K562 (cell line): Measurements from ENCODE around the gene KLRD1. TPM values are rescaled to one million over a fixed set of nuclear protein-coding genes. Genes with fewer than 3 reads are reported as not detected.
A peak's percentile ranks its signal among the peaks of the same experiment; 100 is the strongest.

ENCODE experiments used
- ATAC-seq: fragments of 200-7000 bp; cut with Tn5 transposase; 3 replicates; pipeline ENCODE4 v1.9.1; 2020; ENCODE audit warnings: moderate library complexity
- BruUV-seq: library from RNA; stranded (reverse); fragments of 400-500 nt; replicated peaks from 2 replicates; lab custom pipeline; 2021; lab: Mats Ljungman, UMichigan
- CTCF ChIA-PET: fragments of 300-600 bp; formaldehyde crosslinking; extraction: SDS; loops from one replicate; lab custom pipeline; 2021; ENCODE audit warnings: low intra/inter-chr PET ratio; lab: Yijun Ruan, JAX
- POLR2A ChIA-PET: fragments of 300-600, 350-650 bp; sonication (Branson Sonifier 250); formaldehyde crosslinking; extraction: SDS; loops from one replicate; lab custom pipeline; 2021; ENCODE audit warnings: antibody characterized with exemption, inconsistent platforms; lab: Yijun Ruan, JAX
- DNase-seq, 4 experiments: peaks; one replicate each; pipeline versions ENCODE4 v3.0.0 to v3.0.0-alpha.2; 2011 to 2018; ENCODE audit warnings: low spot score in 3 of 4, mixed read lengths in 3 of 4; ENCODE audit errors: extremely low read depth in 1 of 4
- FAIRE-seq: peaks from 2 replicates; lab custom pipeline; 2011; peaks lifted over from hg19 to GRCh38; lab: Jason Lieb, UNC
- H2AFZ ChIP-seq: 2 replicates; pipeline ENCODE4 v1.6.0; 2011; ENCODE audit warnings: low read depth, low read length, control low read depth, inconsistent platforms
- H3K27ac ChIP-seq: fragments of 200-600 bp; 3 replicates; pipeline ENCODE4 v1.8.0; 2011; ENCODE audit warnings: low read depth, mild to moderate bottlenecking, control low read depth, inconsistent platforms, low read length, moderate library complexity, mixed read lengths; ENCODE audit errors: extremely low read depth
- H3K27me3 ChIP-seq, 2 experiments: fragments of 300-600 bp in 1 of 2; 2 replicates in 1 of 2; 3 replicates in 1 of 2; pipeline versions ENCODE4 v1.6.0 to v1.8.0; 2011; ENCODE audit warnings: inconsistent platforms in 2 of 2, low read length in 2 of 2, mild to moderate bottlenecking in 1 of 2, mixed read lengths in 1 of 2, moderate library complexity in 1 of 2; ENCODE audit not compliant: control insufficient read depth in 2 of 2, insufficient read depth in 2 of 2
- H3K36me3 ChIP-seq: fragments of 300-600 bp; 3 replicates; pipeline ENCODE4 v1.8.0; 2011; ENCODE audit warnings: mild to moderate bottlenecking, low read length, inconsistent platforms; ENCODE audit not compliant: control insufficient read depth, insufficient read depth
- H3K4me1 ChIP-seq, 2 experiments: fragments of 200-600 bp in 1 of 2; replicated peaks in 1 of 2; 2 replicates in 1 of 2; 3 replicates in 1 of 2; pipeline versions ENCODE4 v1.5.1 to v1.8.0; 2011; ENCODE audit warnings: inconsistent platforms in 2 of 2, low read length in 2 of 2, mild to moderate bottlenecking in 1 of 2, mixed read lengths in 1 of 2, moderate library complexity in 1 of 2; ENCODE audit not compliant: control insufficient read depth in 2 of 2, insufficient read depth in 2 of 2
- H3K4me2 ChIP-seq: 2 replicates; pipeline ENCODE4 v1.6.1; 2011; ENCODE audit warnings: low read length, control low read depth, inconsistent platforms, mixed read lengths; ENCODE audit not compliant: insufficient read depth
- H3K4me3 ChIP-seq: fragments of 200-600 bp; sonication (generic), shearing (Covaris generic); 2 replicates; pipeline ENCODE4 v1.5.1; 2016; ENCODE audit warnings: control low read depth, inconsistent platforms
- H3K79me2 ChIP-seq: fragments of 200-600 bp; 3 replicates; pipeline ENCODE4 v1.8.0; 2011; ENCODE audit warnings: low read length, inconsistent platforms; ENCODE audit not compliant: control insufficient read depth, insufficient read depth
- H3K9ac ChIP-seq, 2 experiments: 2 replicates each; pipeline versions ENCODE4 v1.6.0 to v1.6.1; 2011; ENCODE audit warnings: low read depth in 2 of 2, low read length in 2 of 2, control low read depth in 1 of 2, inconsistent platforms in 1 of 2, mild to moderate bottlenecking in 1 of 2, mixed read lengths in 1 of 2; ENCODE audit not compliant: insufficient read depth in 1 of 2
- H3K9me1 ChIP-seq: one replicate; pipeline ENCODE4 v1.6.0; 2011; ENCODE audit warnings: inconsistent platforms, mild to moderate bottlenecking, low read length, moderate library complexity; ENCODE audit not compliant: control insufficient read depth, insufficient read depth
- H3K9me3 ChIP-seq: replicated peaks from 2 replicates; pipeline ENCODE4 v1.5.1; 2011; ENCODE audit warnings: low read depth, low read length, inconsistent platforms; ENCODE audit not compliant: control insufficient read depth, insufficient read depth
- H4K20me1 ChIP-seq: replicated peaks from 2 replicates; pipeline ENCODE4 v1.6.1; 2011; ENCODE audit warnings: low read length, inconsistent platforms, mixed read lengths; ENCODE audit not compliant: control insufficient read depth, insufficient read depth
- ELK3 ChIP-seq: fragments of 450-650 bp; formaldehyde crosslinking; IDR thresholded peaks from 2 replicates; pipeline ENCODE4 v1.4.0; 2020; ENCODE audit warnings: mild to moderate bottlenecking
- FOXM1 ChIP-seq, 2 experiments: fragments of 450-650 bp in 1 of 2; sonication (generic) in 1 of 2; formaldehyde crosslinking in 1 of 2; IDR thresholded peaks; 2 replicates each; pipeline versions ENCODE4 v1.6.1 to v1.9.0; 2017 to 2022; ENCODE audit warnings: low read depth in 2 of 2, mild to moderate bottlenecking in 2 of 2, missing genetic modification reagents in 1 of 2, moderate library complexity in 1 of 2
- HNRNPK ChIP-seq: fragments of 200-400 bp; formaldehyde crosslinking; IDR thresholded peaks from one replicate; pipeline ENCODE4 v1.6.1; 2018; ENCODE audit warnings: mild to moderate bottlenecking, low read depth, low read length; ENCODE audit not compliant: poor library complexity, severe bottlenecking
- MEIS2 ChIP-seq: fragments of 450-650 bp; IDR thresholded peaks from 2 replicates; pipeline ENCODE4 v1.6.1; 2014; ENCODE audit warnings: mild to moderate bottlenecking; ENCODE audit not compliant: partially characterized antibody
- MNT ChIP-seq, 2 experiments: fragments of 450-650 bp; conservative IDR thresholded peaks; 2 replicates each; pipeline ENCODE4 v1.6.1; 2017; ENCODE audit warnings: mild to moderate bottlenecking in 2 of 2, moderate library complexity in 2 of 2
- MXI1 ChIP-seq: IDR thresholded peaks from 2 replicates; pipeline ENCODE4 v1.6.1; 2011; ENCODE audit warnings: low read depth, mild to moderate bottlenecking, improper control_type of control experiment, low read length
- PRMT5 ChIP-seq: sonication (generic); formaldehyde crosslinking; IDR thresholded peaks from 2 replicates; pipeline ENCODE4 v1.5.0; 2020; ENCODE audit warnings: missing genetic modification reagents
- RBM34 ChIP-seq: fragments of 200-400 bp; formaldehyde crosslinking; IDR thresholded peaks from 2 replicates; pipeline ENCODE4 v1.6.1; 2018; ENCODE audit warnings: low read length, borderline replicate concordance; ENCODE audit not compliant: insufficient read depth
- SMARCA5 ChIP-seq: fragments of 450-650 bp; IDR thresholded peaks from 2 replicates; pipeline ENCODE4 v1.6.1; 2016
- STAT5A ChIP-seq: IDR thresholded peaks from 2 replicates; pipeline ENCODE4 v1.6.1; 2012; ENCODE audit warnings: low read length, inconsistent platforms, borderline replicate concordance
- ZNF655 ChIP-seq: fragments of 250-450 bp; sonication (Bioruptor Pico); IDR thresholded peaks from 2 replicates; pipeline ENCODE4 v1.5.0; 2021
- ZNF766 ChIP-seq: fragments of 200-800 bp; sonication (Bioruptor generic); conservative IDR thresholded peaks from 2 replicates; pipeline ENCODE4 v1.6.1; 2016; ENCODE audit warnings: missing genetic modification characterization, missing compliant biosample characterization
- ZSCAN29 ChIP-seq: fragments of 450-650 bp; IDR thresholded peaks from 2 replicates; pipeline ENCODE4 v1.6.1; 2017
- WGBS: fragments of 100-300 bp; shearing (Covaris generic); methylation state at CpG from one replicate; pipeline ENCODE4 v1.1.6; 2016; ENCODE audit warnings: low coverage, mixed read lengths; ENCODE audit not compliant: insufficient coverage; ENCODE audit errors: missing lambda C conversion rate; 5-methylcytosine and 5-hydroxymethylcytosine counted together
- in situ Hi-C: fragments of 300-500 bp; cut with MboI; formaldehyde crosslinking; loops from 4 replicates; pipeline ENCODE4 v1.15.0; 2018; ENCODE audit warnings: inconsistent platforms, mixed read lengths
- intact Hi-C: fragments of 100-400 bp; cut with micrococcal nuclease; formaldehyde crosslinking; loops from 2 replicates; pipeline ENCODE4 v1.14.2; 2022
- polyA plus RNA-seq, 8 experiments: library from polyadenylated mRNA; depleted of rRNA in 4 of 8; stranded (reverse) in 5 of 8; unstranded in 3 of 8; fragments of >200 nt; fragmentation: Nextera tagmentation in 2 of 8; fragmentation: Illumina TruSeq in 1 of 8; extraction: Ambion mirVana in 2 of 8; extraction: Trizol in 1 of 8; gene quantifications; 2 replicates each; pipeline versions ENCODE4 v1.2.1 to v1.2.3, GENCODE V29; 2011 to 2014; ENCODE audit warnings: inconsistent platforms in 1 of 8, missing spikeins in 1 of 8
- total RNA-seq, 7 experiments: library from RNA; depleted of rRNA in 6 of 7; stranded (reverse); fragments of >200 nt in 6 of 7; fragmentation: Illumina TruSeq in 2 of 7; extraction: Trizol in 2 of 7; gene quantifications; 2 replicates each; pipeline versions ENCODE4 v1.2.1 to v1.2.3, GENCODE V29; 2011 to 2021; ENCODE audit warnings: low replicate concordance in 1 of 7

Gene KLRD1
- total and polyA plus RNA-seq, 9 of the 15 experiments (the other 6 are each of a cell fraction or from before 2014, with no cell fraction given) = not detected

GRCh38 chr12:10364815-10365622, 57.3 kb downstream of the KLRD1 start:
- peak overlapping the region; percentile 91 to 92; a peak in 3 of 4 replicates for H3K9ac ChIP-seq
- TF ChIP-seq HNRNPK = no peak
- TF ChIP-seq MEIS2 = no peak
- no peak for TF ChIP-seq PRMT5 (CRISPR knock-in tag)
- TF ChIP-seq ZNF655 = no peak
- no peak for TF ChIP-seq SMARCA5
- no peak for TF ChIP-seq ZSCAN29
- TF ChIP-seq MNT (conservative IDR thresholded peaks at IDR 0.05) = peak in 1 of 2 experiments; percentile 37; a peak in 1 of 4 replicates
- TF ChIP-seq ZNF766 (CRISPR knock-in tag) = peak; percentile 15
- peak; percentile 96 for TF ChIP-seq FOXM1 (IDR thresholded peaks at IDR 0.05; ENCODE audit: low read depth)
- no peak for TF ChIP-seq FOXM1 (CRISPR knock-in tag; IDR thresholded peaks at IDR 0.05; ENCODE audit: low read depth)
- TF ChIP-seq STAT5A = no peak
- no peak for TF ChIP-seq ELK3 (CRISPR knock-in tag)
- no peak for TF ChIP-seq RBM34
- no peak for TF ChIP-seq MXI1

More at GRCh38 chr12:10364815-10365622, 57.3 kb downstream of the KLRD1 start:
- FAIRE-seq (peak; percentile 68), DNase-seq (peak in 2 of 4 experiments; percentile 50 to 73), ATAC-seq (peak; percentile 64)
- no peaks in the 10 kb centered on the region; the same call in 2 of the 3 replicates for H3K36me3 ChIP-seq
- no TSS peak for BruUV-seq
- peak overlapping the region; percentile 65 for H3K4me3 ChIP-seq
- in situ Hi-C loops = no loop called here
- H3K27ac ChIP-seq = peak overlapping the region; percentile 99
- WGBS = 2% methylated on average over 15 of the region's 15 CpGs
- H3K79me2 ChIP-seq = peaks cover 31% of the 10 kb centered on the region
- peaks cover 2 to 24% of the 10 kb centered on the region in 2 experiments; a peak in 4 of 5 replicates for H3K4me1 ChIP-seq
- ChIA-PET POLR2A (interaction anchor here (0.6 to 0.9 kb wide), 3 partner anchors 17 to 777 kb away, joined by 3 to 4 read pairs (median 4); no protein-coding TSS in a partner anchor), CTCF (no interaction called here)
- H3K27me3 ChIP-seq = no peaks in the 10 kb centered on the region
- no peaks in the 10 kb centered on the region for H4K20me1 ChIP-seq
- no peaks in the 10 kb centered on the region for H3K9me1 ChIP-seq
- H3K4me2 ChIP-seq = peak overlapping the region; percentile 97
- peaks cover 6% of the 10 kb centered on the region for H3K9me3 ChIP-seq
- peak overlapping the region; percentile 91 for H2AFZ ChIP-seq
- intact Hi-C loops = no loop called here
